ENCODE measurements around the gene SOD3.

GRCh38 chr4:24751926-24752539 is 43.3 kb upstream of the SOD3 start:
- TF ChIP-seq CTCF (conservative IDR thresholded peaks at IDR 0.05) (no peak), ZFX (IDR thresholded peaks at IDR 0.05) (no peak)
